GM18507 (cell line): ENCODE data around the gene APOL2.
"Not testable (repeated sequence)": the region's sequence is repeated elsewhere in the genome, so short reads cannot be mapped to it uniquely, and the experiment has no call there.

Source experiments
- DNase-seq: peaks from one replicate; pipeline ENCODE4 v3.0.0; 2011; ENCODE audit warnings: low read depth; ENCODE audit not compliant: insufficient read length; ENCODE audit errors: extremely low spot score
- FAIRE-seq: peaks from 2 replicates; lab custom pipeline; 2011; peaks lifted over from hg19 to GRCh38; lab: Jason Lieb, UNC

The APOL2 gene

DNA sequence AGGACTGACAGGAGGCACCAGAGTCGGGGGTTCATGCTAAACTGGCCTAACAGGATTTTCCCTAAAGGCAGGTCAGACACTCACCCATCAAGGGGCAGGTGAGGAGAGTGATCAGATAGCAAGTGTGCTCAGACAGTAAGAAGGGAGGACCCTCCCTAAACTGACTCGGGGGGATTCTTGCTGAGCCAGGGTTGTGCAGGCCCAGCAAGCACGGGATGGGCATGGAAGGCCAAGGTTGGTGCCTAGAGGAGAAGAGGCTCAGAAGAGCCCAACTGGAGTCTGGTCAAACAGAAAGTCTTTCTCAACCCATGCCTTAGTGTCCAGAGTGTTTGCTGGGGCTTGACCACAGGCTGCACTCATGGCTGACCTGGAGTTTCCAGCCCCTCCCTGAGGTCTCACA is 7.4 kb upstream of the APOL2 start:
- no peak for FAIRE-seq
- DNase-seq, result no peak

DNA sequence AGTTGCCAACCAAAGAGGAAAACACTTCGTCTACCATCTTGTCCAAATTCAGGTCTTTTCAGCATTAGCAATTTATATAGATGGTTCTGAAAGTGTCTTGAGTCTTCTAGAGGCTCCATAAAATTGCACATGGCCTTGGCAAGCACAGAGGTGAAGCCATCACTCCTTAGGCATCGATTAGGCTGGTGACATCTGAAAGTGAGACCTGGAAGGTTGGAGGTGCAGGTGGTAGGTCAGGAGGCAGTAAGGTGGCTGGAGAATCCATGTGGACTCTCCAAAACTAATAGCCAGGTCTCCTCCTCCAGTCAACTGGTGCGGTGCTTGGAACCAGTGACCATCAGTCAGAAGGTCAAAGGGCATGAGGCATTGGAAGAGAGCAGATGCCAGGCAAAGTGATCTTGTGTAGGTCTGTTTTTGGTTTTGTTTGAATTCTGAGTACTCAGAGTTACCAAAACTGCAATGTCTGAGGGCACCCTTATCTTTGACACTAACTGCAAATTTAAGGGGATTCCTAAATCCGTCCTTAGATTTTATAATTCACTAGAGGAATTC is 6.6 kb upstream of the APOL2 start:
- no peak for FAIRE-seq
- no peak for DNase-seq

DNA sequence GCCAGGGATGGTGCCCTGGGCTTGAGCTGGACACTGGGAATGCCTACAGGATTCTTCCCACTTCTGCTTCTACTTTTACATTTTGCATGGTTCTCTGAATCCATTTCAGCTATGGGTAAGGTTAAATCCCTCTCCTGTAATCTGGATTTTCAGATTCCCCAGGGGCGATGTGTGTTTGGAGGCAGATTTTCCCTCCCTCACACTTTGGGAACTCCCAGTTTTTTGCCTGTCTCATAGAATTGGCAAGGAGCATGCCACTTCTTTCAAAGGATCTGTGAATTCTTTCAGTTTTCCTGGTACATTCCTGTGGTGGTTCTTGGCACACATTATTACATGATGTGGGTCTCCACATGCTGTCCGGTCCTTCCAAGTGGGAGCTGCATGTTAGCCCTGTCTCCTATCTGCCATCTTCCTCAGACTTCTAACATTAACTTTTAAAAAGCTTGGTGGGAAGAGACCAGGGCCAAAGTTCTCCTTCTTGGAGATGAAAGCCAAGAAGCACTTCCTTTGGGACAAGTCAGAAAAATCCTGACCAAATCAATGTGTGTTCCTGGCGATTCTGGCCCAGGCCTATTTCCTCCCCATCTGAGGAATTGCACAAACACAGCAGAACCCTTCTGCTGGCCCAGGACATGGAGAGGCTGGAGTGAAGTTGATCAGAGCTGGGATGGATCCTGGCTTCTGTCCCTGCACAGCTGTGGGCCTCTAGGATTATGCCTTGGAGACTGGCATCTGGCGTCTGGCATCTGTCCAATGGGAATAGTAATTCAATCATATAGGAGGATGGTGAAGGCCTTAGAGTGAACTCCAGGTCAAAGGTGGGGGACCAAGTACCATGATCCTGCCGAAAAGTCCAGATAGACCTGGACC is 5.4 kb upstream of the APOL2 start:
- FAIRE-seq (no peak), DNase-seq (no peak)

DNA sequence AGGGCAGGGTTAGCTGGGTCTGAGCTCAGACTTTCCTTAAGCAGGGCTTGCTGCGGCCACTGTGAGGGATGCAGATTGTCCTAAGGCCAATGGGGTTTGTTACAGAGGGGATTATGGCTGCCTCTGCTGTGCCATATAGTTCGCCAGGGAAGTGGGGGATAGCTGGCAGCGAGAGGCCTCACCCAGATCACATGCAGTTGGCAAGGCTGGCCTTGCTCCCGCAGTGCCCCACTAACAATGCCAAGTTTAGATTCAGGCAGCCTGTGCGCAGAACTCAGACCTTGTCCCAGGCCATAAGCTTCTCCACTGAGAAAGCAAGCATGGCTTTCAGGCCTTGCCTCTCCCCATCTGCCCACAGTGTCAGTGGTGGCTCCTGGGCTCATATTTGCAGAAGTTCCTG is 4.7 kb upstream of the APOL2 start:
- FAIRE-seq (no peak), DNase-seq (no peak)

DNA sequence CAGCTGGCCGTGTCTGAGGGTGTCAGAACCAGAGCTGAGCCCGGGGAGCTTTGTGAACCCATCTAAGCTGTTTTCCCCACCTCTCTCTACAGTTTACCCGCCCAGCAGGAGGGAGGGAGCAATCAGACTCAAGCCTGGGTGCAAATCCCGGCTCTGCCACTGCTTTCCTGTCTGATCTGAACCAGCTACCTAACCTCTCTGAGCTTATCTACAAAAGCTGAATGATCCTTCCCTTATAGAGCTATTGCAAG is 252 bp downstream of the APOL2 start:
- FAIRE-seq (no peak), DNase-seq (no peak)

DNA sequence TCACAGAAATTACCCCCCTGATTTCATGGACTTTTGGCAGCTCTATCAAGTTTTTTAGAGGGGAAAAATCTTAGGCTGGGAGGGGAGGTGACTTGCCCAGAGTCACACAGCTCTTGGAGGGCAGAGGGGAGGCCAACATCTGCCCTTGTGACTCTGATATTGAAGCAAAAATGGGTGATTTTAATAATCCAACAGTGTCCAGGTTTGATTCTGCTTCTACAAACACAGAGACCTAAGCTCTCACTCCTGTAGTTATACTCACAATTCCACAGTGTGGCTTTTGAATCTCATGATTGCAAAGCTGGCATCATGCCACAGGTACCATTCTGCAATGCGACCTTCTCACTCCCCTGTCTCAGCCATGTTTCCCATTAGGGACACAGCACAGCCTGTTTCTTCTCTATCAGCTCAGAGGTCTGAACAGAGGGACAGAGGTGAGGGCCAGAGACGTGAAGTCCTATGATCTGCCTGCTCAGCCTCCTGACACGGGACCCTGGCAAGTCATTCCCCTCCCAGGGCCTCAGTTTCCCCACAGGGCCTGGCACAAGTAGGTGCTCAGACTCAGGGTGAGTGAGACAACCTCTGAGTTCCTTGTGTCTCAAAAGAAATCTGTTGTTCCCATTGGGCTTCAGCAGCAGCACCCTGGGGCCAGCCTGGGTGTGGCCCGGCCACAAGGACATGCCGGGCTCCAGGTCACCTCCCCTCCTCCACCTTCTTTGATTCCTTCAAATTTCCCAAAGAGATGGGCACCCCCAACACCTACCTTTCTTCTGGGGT is 766 bp downstream of the APOL2 start:
- FAIRE-seq (peak; percentile 76), DNase-seq (no peak)

DNA sequence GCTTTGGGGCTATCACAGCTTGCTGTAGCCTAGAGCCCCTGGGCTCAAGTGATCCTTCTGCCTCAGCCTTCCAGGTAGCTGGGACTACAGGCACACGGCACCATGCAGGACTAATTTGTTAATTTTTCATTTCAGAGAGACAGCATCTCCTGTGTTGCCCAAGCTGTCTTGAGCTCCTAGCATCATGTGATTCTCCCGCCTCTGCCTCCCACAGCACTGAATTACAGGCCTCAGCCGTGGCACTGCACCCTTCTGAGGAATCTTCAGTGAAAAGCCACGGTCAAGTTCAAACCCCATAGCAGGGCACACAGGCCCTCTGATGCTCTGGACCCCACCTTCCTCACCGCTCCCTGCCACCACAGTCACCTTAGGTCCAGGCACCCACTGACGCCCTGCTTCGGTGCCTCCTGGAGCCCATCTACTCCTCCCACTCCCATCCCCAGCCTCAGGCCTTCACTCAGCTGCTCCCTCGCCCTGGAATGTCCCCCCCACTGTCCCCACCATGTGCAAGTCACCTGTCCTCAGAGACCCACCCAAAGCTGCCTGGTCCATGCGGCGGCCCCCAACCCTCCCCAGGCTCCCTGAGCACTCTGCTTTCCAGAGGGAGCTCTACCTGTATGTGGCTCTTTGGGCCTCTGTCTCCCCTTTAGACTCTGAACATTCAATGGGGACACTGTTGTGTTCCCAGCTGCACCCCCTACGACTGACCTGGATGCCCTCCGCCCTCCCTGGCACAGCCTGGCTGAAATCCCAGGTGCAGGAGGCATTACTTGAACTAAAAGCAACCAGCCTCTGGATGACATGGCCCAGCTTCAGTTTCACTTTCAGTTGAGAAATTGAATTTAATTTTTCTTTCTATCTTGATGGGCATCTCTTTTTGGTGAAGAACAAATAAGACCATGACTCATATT is 1.6 kb downstream of the APOL2 start:
- DNase-seq (no peak), FAIRE-seq (no peak)

DNA sequence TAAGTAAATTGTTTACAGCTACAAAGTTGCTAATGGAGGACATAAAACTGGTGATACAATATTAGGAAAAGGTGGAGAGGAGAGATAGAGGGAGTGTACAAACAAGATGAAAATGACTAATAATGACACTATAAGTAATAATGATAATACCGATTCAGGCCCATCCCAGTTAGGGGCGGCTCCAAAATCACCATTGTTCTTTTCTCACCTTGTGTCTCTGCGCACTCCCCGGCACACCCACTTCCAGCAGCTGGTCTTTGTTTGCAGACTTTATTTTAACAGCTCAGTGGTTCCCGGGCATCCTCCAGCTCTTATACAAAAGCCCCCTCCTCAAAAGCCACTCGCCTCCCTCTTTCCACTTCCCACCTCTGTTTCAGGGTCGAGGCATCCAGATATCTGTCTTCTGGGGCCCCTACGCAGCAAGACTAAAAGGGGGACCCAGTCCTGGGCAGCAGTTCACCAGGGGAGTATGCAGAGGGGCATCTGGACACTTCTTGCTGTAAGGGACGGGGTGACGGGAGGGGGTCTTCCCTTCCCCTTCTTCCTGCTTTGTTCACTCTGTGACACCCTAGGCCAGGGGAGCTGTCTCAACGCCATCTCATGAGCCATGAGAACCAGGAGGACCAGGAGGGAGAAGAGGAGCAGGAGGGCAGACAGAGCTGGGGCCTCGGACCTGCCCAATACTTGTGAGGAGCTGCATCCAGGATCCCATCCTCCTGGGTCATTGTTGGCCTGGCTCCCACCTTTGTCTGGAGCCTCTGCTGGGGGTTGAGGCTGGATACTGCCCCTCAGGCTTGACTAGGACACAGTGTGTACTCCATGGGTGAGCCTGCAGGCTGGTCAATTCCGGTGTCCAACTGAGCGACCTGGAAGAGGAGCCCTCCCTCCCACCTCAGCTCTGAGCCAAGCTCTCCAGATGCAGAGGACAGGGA is 2.7 kb downstream of the APOL2 start:
- no peak for DNase-seq
- no peak for FAIRE-seq

DNA sequence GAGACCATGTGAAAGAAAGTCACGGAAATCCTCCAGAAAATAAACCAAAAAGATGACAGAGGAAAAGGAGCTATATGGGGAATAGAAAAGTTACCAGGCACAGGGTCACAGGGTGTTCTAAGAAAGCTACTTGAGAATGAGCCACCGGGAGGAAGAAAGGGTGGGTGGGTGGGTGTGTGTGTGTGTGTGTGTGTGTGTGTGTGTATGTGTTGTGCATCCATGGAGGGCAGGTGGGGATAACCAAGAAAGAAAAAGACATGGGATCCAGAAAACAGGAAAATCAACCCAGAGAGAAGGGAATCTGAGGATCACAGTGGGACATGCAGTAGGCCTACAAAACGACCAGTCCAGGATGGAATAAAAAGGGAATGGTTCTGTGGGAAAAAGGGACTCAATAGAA is 3.7 kb downstream of the APOL2 start:
- DNase-seq, result no peak
- no peak for FAIRE-seq

DNA sequence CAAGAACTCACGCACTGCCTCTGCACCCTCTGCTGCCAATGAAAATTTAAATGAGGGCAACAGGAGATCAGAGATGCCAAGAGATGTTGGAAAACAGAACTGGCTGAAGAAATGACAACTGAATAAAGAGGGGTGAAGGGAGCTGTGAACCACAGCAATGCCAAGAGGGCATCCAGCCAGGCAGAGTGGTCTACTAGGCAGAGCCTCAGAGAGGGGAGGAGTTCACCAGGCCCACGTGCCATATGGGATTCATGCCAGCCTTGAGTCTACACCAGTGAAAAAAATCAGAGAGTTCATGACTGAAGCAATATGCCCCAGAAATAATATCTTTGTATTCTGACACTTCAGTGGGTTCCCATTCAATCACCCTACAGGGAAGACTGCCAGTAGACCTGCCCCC is 4.4 kb downstream of the APOL2 start:
- DNase-seq (no peak), FAIRE-seq (no peak)

DNA sequence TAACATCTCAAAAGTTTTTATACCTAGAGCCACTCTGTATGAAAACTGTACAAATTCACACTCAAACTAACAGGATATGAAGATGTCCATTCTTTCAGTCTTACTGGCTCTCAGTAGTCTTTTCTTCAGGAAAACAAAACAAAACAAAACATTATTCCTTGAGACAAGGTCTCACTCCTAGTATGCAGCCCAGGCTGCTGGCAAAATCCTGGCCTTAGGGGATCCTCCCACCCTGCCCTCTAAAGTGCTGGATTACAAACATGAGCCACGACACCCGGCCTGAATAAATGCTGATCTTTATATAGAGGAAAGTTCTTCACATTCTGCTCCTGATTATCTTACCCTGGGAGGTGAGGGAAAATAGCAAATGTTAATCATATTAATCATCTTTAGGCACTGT is 5.1 kb downstream of the APOL2 start:
- no peak for FAIRE-seq
- DNase-seq, result no peak

DNA sequence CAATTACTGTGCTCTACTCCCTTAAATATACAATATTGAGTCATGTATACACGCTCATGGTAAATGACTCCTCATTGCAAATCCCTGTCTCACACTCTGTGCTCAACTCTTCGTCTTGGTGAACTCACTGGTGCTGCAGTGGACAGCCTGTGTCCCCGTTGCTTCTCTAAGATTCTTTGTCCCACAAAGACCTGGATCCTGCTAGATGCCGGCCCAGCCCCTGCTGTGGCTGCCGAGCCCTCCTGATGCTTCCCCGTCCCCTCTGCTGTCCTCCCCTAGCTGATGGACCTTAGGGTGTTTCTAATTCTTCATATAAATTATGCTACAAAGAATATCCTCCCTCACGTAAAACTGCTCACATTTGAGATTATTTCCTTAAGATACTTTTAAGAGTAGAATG is 5.5 kb downstream of the APOL2 start:
- DNase-seq (no peak), FAIRE-seq (no peak)

DNA sequence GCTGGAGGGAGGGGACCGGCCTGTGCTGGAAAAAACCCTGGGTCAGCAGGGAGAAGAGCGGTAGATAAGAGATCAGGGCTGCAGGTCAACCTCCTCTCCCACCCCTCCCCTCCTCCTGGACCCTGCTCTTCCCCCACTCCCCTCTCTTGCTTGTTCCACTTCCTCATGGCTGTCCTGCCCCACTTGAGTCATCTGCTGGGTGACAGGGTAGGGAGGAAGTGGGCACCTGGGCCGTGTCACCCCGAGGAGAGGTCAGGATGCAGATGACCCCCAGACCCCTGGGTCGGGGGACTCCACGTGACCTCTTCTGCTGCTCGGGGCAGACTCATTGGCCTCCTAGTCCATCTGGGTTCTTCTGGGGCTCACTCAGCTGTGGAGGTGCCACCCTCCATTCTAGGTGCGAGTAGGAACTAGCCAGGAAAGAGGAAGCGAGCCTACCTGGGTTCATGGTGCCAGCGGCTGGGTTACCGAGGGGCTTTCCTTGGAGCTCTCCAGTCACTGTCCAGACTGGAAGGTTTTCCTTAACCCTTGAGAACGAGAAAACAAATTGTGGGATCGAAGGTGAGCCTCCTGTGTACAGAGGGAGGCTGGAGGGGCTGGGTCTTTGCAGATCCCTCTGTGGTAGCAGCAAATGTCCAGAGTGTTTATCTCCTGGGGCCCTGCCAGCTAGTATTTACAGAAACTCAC is 6.5 kb downstream of the APOL2 start:
- no peak for FAIRE-seq

DNA sequence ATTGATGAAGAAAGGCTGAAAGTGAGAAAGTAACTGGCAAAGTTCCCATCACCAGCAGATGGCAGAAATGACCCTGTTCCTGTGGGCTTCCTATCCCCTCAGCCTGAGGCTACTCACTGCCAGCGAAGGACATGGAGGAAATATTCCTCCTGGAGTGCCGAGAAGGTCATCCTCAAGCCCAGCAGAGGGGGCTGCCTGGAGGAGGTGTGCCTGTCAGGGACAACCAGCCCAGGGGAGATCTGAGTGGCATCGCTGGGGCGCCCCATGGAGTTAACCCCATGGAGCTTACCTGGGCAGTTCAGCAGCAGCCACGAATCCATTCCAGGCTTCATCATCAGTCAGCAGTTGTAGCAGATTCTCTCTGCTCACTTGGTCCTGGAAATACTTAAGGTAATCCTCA is 8.3 kb downstream of the APOL2 start:
- DNase-seq, result not testable (repeated sequence)
- peak; percentile 84 for FAIRE-seq

More for the DNA sequence above, 6.5 kb downstream of the APOL2 start:
- DNase-seq, result no peak

DNA sequence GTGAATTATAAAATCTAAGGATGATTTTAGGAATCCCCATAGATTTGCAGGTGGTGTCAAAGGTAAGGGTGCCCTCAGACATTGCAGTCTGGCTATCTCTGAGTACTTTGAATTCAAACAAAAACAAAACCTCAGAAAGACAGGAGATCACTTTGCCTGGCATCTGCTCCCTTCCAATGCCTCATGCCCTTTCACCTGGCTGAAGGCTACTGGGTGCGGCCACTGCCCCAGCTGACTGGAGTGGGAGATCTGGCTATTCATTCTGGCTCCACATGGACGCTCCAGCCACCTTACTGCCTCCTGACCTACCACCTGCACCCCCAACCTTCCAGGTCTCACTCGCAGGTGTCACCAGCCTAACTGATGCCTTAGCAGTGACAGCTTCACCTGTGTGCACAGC is 9.7 kb downstream of the APOL2 start:
- not testable (repeated sequence) for DNase-seq, FAIRE-seq

DNA sequence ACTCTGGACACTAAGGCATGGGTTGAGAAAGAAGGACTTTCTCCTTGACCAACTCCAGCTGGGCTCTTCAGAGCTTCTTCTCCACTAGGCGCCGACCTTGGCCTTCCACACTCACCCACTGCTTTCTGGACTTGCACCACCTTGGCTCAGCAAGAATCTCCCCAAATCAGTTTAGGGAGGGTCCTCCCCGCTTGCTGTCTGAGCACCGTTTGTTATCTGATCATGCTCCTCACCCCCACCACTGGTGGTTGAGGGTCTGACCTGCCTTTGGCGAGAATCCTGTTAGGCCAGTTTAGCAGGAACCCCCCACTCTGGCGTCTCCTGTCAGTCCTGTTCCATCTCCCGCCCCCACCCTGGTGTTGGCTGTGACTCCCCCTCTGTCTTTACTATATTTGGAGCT is 10.4 kb downstream of the APOL2 start:
- no peak for FAIRE-seq
- DNase-seq, result no peak

DNA sequence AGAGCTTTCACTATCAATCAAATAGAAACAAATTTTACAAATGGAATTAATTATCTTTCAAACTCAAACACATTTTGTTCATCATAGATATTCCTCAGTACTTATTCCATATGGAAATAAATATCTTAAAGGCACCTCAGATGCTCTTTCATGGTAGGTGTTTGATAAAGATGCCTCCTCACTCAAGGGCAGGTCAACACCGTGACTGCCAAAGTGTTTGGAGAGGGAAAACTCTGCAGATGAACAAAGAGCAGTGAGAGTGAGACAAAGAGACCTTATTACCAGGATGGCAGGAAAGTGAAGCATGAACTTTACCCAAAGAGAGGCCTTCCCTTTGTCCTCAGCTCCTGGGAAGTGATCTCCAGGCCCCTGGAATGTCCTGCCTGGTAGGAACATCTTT is 11.0 kb downstream of the APOL2 start:
- not testable (repeated sequence) for FAIRE-seq, DNase-seq

DNA sequence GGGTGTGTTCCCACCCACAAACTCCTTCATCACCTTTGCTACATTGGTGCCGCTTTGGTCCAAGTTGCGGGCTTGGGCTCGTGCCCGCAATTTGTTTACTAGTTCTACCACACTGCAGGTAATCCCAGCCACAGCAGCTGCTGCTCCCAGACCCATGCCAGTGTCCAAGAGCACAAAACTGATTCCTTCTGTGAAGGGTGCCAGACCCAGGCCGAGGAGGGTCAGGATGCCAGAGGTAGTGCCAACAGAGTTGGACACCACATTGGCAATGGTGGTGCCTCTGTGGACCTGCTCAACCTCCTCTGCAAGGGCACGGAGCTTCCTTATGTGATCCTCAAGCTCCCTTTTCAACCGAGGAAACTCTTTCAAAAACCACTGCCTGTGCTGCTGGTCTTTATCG is 11.5 kb downstream of the APOL2 start:
- no peak for DNase-seq
- FAIRE-seq, result no peak
